ENCODE data around the gene CEP112. TPM values are rescaled to one million over a fixed set of nuclear protein-coding genes. Genes with fewer than 3 reads are reported as not detected.

CEP112 gene
- total and polyA plus RNA-seq, 2 of the 8 experiments (the other 6 are each of a cell fraction or from before 2014, with no cell fraction given), result 0.62 to 3.1 TPM

GRCh38 chr17:66172691-66173223 is 19.2 kb downstream of the CEP112 start:
- no peaks in the 10 kb centered on the region for H3K79me2 ChIP-seq (ENCODE audit: control insufficient read depth in 1 of 2, insufficient read depth in 2 of 2, low read length in 2 of 2)
- H2BK5ac ChIP-seq (ENCODE audit: low read depth, low read length), result no peak overlapping the region
- H3K56ac ChIP-seq (replicated peaks; ENCODE audit: insufficient read length, low read depth, low read length), result no peak overlapping the region
- H2BK20ac ChIP-seq (ENCODE audit: low read length), result no peak overlapping the region
- no peak overlapping the region for H2AK5ac ChIP-seq (ENCODE audit: low read depth, low read length)
- H3K27me3 ChIP-seq (replicated peaks in 1 of 4; ENCODE audit: control insufficient read depth in 3 of 4, extremely low read depth in 1 of 4, insufficient read depth in 3 of 4, low read length in 3 of 4), result no peaks in the 10 kb centered on the region
- no peak overlapping the region for H3K4ac ChIP-seq (replicated peaks; ENCODE audit: insufficient read length, low read depth, low read length)
- WGBS, 2 experiments (ENCODE audit: extremely low coverage in 1 of 2, insufficient coverage in 1 of 2, insufficient read length in 1 of 2, insufficient replicate concordance in 2 of 2, low coverage in 1 of 2, low lambda C conversion rate in 2 of 2, missing lambda C conversion rate in 1 of 2), result 48% methylated on average over 2 of the region's 2 CpGs; no CpG with 5 or more reads in 1 of the 2 experiments
- H3K23me2 ChIP-seq (ENCODE audit: low read depth, low read length), result no peaks in the 10 kb centered on the region
- H4K8ac ChIP-seq (ENCODE audit: extremely low read depth, insufficient read depth, low read length), result no peak overlapping the region
- H2AFZ ChIP-seq (ENCODE audit: low read length), result no peak overlapping the region
- no peak overlapping the region for H2BK15ac ChIP-seq (ENCODE audit: low read length)
- no peak overlapping the region for H4K91ac ChIP-seq (replicated peaks; ENCODE audit: insufficient read length, low read length)
- no peak overlapping the region for H3K4me2 ChIP-seq (ENCODE audit: insufficient read depth in 1 of 2, low read depth in 2 of 2, low read length in 2 of 2)
- POLR2A ChIA-PET (ENCODE audit: partially characterized antibody), result no interaction called here
- no peaks in the 10 kb centered on the region for H4K20me1 ChIP-seq (replicated peaks in 1 of 2; ENCODE audit: control insufficient read depth in 1 of 2, insufficient read depth in 2 of 2, low read length in 2 of 2)
- no peak overlapping the region for H3K18ac ChIP-seq (ENCODE audit: extremely low read depth, low read length)
- no peaks in the 10 kb centered on the region for H3K36me3 ChIP-seq (ENCODE audit: control insufficient read depth in 2 of 4, insufficient read depth in 4 of 4, low read length in 3 of 4)
- CTCF ChIA-PET (ENCODE audit: partially characterized antibody), result interaction anchor here (0.7 kb wide), 2 partner anchors 380 to 442 kb away, joined by 3 to 4 read pairs; no protein-coding TSS in a partner anchor
- no peak overlapping the region for H3K9ac ChIP-seq (replicated peaks in 1 of 4; ENCODE audit: extremely low read depth in 1 of 4, low read depth in 3 of 4, low read length in 3 of 4)
- no peaks in the 10 kb centered on the region for H3K9me3 ChIP-seq (ENCODE audit: insufficient read depth in 2 of 2, low read depth in 1 of 2, low read length in 1 of 2)
- H3K23ac ChIP-seq (ENCODE audit: insufficient read length), result no peak overlapping the region
- no peaks in the 10 kb centered on the region for H3K4me1 ChIP-seq (replicated peaks in 1 of 4; ENCODE audit: control insufficient read depth in 3 of 4, insufficient read depth in 4 of 4, low read length in 3 of 4)
- H3K4me3 ChIP-seq (ENCODE audit: extremely low read depth in 1 of 4, insufficient read depth in 2 of 4, low read depth in 3 of 4, low read length in 4 of 4), result no peak overlapping the region
- no peak overlapping the region for H3K14ac ChIP-seq (ENCODE audit: insufficient read length)
- H3K79me1 ChIP-seq (ENCODE audit: low read depth, low read length), result no peaks in the 10 kb centered on the region
- no peak overlapping the region for H2BK120ac ChIP-seq (replicated peaks; ENCODE audit: low read depth, low read length)
- H2BK12ac ChIP-seq (ENCODE audit: low read depth, low read length), result no peak overlapping the region
- H3K27ac ChIP-seq (ENCODE audit: low read depth, low read length), result no peak overlapping the region
- no peak overlapping the region for H4K5ac ChIP-seq (ENCODE audit: insufficient read length, low read depth, low read length)
- DNase-seq (ENCODE audit: low read depth in 1 of 2, low spot score in 2 of 2) (no peak), FAIRE-seq (no peak)
- no peak for TF ChIP-seq HDAC2 (IDR thresholded peaks at IDR 0.05; ENCODE audit: borderline replicate concordance in 1 of 2, low read depth in 2 of 2, low read length in 2 of 2)
- TF ChIP-seq CBX5 (IDR thresholded peaks at IDR 0.05; ENCODE audit: low read depth, low read length), result no peak
- TF ChIP-seq JUN (IDR thresholded peaks at IDR 0.05; ENCODE audit: low read depth, low read length), result no peak
- TF ChIP-seq CTBP2 (IDR thresholded peaks at IDR 0.05; ENCODE audit: borderline replicate concordance, insufficient read depth, insufficient read length, low read length), result no peak
- TF ChIP-seq E2F6 (IDR thresholded peaks at IDR 0.05), result no peak

Data from H1 (cell line).